Stomach (tissue), 4 donors: Measurements from ENCODE around the gene TAS2R39.

Source experiments
- EP300 ChIP-seq: sonication (generic); formaldehyde crosslinking; IDR thresholded peaks from one replicate; pipeline ENCODE4 v1.6.1; 2017; ENCODE audit warnings: antibody characterized with exemption
- POLR2A ChIP-seq, 4 donors: fragments of 450-650 bp; IDR thresholded peaks; one replicate each; pipeline ENCODE4 v1.6.1; 2016; ENCODE audit warnings: antibody characterized with exemption in 4 of 4, control low read depth in 2 of 4, mild to moderate bottlenecking in 1 of 4, moderate library complexity in 1 of 4
- TF ChIP-seq, protein P1 (sequence below), 7 experiments: fragments of 450-650 bp in 4 of 7; fragments of 200-600 bp in 3 of 7; sonication (generic) in 3 of 7; IDR thresholded peaks; one replicate each; pipeline ENCODE4 v1.5.1; 2016 to 2019; ENCODE audit warnings: antibody characterized with exemption in 7 of 7, control low read depth in 2 of 7, mild to moderate bottlenecking in 1 of 7

DNA sequence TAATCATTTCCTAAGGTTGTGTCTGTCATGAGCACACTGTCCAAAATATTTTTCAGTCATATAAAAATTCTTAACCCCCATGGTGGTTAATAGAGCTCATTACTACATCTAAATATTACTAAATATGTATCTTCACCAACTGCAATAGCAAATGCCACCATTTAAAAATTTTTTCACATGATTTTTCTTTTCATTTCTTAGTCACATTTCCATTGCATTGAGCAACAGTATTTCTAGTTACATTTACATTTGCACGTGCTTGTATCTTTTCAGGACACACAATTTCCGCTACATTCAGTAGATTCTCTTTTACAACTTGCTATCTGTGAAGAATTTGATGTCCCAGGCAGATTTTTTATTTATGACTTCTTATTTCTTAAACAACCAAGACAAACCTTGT is 33.5 kb downstream of the TAS2R39 start:
- TF ChIP-seq, protein P1, sequence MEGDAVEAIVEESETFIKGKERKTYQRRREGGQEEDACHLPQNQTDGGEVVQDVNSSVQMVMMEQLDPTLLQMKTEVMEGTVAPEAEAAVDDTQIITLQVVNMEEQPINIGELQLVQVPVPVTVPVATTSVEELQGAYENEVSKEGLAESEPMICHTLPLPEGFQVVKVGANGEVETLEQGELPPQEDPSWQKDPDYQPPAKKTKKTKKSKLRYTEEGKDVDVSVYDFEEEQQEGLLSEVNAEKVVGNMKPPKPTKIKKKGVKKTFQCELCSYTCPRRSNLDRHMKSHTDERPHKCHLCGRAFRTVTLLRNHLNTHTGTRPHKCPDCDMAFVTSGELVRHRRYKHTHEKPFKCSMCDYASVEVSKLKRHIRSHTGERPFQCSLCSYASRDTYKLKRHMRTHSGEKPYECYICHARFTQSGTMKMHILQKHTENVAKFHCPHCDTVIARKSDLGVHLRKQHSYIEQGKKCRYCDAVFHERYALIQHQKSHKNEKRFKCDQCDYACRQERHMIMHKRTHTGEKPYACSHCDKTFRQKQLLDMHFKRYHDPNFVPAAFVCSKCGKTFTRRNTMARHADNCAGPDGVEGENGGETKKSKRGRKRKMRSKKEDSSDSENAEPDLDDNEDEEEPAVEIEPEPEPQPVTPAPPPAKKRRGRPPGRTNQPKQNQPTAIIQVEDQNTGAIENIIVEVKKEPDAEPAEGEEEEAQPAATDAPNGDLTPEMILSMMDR (IDR thresholded peaks at IDR 0.05), result no peak
- TF ChIP-seq EP300 (no peak), POLR2A (IDR thresholded peaks at IDR 0.05) (no peak)
